ENCODE data around the gene TMEM8B.

The TMEM8B gene

DNA sequence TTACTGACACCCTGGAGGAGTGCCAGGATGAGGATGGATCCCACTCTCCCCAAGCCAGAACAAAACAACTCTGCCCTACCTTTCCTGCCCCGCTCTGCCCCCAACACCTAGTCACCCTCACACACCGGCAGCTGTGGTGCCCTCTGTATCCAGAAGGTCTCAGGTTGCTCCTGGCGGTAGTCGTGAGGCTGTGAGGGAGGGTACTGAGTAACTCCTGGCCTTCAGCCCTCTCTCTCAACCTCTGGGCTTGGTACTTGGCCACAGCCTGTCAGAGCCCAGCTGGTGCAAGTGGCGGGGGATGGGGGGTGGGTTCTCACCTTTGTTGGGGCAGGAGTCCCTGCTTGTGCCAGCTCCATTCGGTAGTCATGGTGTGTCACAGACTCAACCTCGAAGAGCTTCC, 18.9 kb upstream of the TMEM8B start:
- no peak for DNase-seq (ENCODE audit: low read depth in 2 of 2)

DNA sequence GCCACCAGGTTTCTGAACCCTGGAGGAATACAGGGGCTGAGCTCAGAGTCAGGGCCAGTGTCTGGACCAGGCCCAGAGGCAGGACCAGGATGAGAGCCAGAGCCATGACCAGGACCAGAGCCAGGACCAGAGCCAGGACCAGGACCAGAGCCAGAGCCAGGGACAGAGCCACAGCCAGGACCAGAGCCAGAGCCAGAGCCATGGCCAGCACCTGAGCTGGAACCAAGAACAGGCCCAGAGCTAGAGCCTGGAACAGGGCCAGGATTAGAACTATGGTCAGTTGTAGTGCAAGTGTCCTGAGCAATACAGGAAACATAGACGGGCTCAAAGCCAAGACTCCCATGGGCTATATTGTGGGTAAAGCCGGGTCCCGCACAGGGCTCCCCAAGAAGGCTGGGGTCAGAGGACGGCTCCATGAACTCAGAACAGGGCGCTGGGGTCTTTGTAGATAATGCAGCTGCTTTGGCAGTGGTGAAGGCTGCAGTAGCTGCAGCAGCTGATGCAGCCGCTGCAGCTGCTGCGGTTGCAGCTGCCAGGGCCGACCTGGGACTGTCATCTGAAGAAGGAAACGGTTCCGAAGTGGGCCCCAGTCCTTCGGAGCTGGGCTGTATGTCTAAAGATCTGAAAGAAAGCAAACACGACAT, 17.5 kb upstream of the TMEM8B start:
- no peak for DNase-seq (ENCODE audit: low read depth in 2 of 2)

GRCh38 chr9:35812025-35812602, 16.9 kb upstream of the TMEM8B start, which contains the start of gene SPAG8:
SPAG8 (minus strand) TSS chr9:35812262; CDS start chr9:35812147, 115 bp downstream.
- DNase-seq (ENCODE audit: low read depth in 2 of 2), result peak; percentile 90 to 96

DNA sequence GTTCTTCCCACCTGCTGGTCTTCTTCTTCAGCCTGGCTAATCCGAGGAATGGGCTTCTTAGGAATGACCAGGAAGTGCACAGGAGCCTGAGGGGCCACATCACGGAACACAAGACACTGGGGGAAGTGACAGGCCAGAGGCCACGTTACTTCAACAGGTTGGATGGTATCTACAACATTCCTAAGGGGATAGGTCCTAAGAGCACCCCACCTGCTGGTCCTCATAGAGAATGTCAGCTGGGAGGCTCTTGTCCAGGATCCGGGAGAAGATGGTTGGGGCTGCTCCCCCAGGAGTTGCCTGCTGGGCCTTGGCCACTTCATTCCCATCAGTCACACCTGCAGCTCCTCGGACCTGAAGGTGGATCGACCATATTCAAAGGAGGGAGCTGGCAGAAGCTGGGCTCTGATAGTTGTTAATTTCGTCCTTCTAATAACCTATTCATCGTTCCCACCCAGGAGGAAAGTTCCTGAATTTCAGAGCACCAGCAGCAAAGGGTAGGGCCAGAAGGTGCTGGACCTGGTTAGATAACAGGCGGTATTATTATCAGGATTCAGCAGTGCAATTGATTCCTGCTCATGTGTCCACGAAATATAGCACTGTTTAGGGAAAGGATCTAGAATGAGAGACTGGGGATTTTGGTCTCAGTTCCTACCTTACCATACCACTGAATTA, 15.5 kb upstream of the TMEM8B start:
- DNase-seq (ENCODE audit: low read depth in 2 of 2), result no peak

DNA sequence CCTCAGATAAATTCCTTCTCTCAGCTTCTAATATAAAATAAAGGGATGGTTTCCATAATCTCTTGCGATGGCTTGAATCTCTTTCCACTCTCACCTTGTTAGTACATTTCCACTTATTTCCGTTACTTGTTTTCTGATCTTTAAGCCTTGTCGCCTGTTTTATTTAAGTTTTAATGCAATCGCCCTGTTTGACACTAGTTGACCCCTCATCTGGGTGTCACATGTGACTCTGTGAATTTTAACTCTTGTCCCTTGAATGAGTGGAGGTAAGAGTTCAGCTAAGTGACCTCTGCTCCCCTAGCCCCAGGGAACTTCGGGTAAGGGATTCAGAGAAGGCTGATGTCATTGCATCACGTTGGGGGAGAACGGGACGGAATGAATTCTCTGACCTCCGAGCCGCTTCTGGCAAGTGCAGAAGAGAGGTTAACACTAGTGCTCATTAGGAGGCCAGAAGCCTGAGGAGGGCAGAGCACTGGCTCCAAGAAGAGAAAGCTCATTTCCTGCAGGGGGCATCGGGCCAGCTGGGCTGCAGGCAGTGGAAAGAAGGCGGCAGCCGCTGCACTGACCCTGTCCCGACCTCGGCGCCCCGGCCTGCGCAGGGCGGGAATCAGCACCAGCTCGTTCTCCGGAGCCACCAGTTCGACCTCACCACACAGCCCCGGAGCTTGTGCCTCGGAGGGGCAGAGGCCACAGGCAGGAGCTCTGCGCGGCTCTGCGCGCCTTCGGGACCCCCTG, 14.8 kb upstream of the TMEM8B start:
- peak in 1 of 2 donors; percentile 18 for DNase-seq (ENCODE audit: low read depth in 2 of 2)

DNA sequence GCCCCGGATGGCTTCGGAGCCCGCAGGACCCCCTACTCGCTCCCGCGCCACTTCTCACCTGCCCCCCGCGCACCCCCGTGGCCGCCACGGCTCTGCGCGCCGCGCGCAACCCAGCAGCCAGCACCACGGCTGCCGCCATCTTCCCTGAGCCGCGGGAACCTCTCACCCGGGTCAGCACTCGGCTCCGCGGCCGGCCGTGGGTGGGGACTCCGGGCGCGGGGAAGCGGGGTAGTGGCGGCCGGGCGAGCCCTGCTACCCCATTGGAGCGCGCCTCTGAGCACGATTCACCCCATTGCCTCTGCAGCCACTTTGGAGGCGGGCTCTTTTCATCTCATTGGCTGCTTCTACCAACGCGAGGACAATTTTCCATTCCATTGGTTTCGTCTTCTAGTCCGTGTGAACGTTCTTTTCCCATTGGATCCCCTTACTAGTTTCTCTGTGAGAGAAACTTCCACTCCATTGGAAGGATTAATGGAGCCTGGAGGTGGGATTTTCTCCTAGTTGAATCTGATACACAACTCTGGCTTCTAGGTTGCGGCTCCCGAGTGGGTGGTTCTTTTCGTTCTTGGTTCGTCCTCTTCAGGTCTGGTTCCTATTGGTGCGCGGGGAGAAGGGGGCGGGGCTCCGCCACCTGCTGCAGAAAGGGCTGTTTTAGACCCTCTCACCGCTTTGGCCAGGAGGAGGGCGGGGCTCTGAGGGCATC, 14.0 kb upstream of the TMEM8B start, which contains the start of gene HINT2:
TSS of gene HINT2 (minus strand) at position 202 of the 703 bp plus-strand sequence. CDS start at position 139, 63 bp downstream.
- DNase-seq (ENCODE audit: low read depth in 2 of 2), result peak; percentile 96 to 97

- no peak for DNase-seq (ENCODE audit: low read depth in 2 of 2)
Observed at GRCh38 chr9:35816708-35817107, 12.3 kb upstream of the TMEM8B start.

- no peak for DNase-seq (ENCODE audit: low read depth in 2 of 2)
Observed at GRCh38 chr9:35818341-35818740, 10.7 kb upstream of the TMEM8B start.

DNA sequence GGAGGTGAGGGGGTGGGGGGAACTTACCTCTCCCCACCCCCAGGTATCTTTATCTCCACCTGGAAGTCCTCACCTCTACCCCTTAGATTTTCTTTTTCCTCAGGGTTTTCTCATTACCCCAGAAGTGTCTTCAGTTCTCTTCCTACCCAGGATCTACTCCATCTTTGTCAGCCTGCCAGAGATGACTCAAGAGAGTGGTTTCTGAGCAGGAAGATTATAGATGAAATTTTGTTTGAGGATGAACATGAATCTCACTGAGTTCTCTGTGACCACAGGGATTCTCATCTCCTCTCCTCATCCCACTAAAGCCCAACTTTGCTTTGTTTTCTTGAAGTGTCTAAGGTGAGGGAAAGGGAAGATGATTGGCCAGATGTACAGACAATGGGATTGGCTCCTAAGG, 9.0 kb upstream of the TMEM8B start:
- DNase-seq (ENCODE audit: low read depth in 2 of 2), result no peak

- DNase-seq (ENCODE audit: low read depth in 2 of 2), result no peak
Observed at GRCh38 chr9:35822926-35823325, 6.1 kb upstream of the TMEM8B start.

DNA sequence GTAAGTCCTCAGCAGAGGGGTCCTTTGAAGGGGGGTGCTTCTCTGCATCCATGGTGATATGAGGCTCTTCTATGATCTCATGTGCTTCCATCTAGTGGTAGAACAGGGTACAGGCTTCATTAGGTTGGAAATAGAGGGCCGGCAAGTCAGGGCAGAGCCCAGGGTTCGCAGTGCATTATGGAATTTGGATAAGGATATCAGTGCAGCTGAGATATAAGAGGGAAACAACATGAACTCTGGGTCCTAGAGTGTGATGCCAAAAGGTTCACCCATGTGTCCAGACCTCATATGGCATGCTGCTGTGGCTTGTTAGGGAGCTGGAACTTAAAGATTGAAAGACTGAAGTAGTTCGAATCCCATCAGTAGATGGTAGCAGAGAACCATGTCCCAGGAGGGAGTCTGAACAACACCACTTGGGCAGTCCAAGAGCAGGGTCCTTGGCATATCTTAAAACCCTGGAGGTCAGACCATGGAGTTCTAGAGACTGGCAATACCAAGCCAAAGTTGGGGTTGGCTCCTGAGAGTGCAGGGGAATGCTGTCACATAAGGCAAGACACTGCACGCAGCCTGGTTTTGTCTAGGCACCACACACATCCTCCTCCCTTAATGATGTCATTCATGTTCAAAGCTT, 2.8 kb upstream of the TMEM8B start:
- no peak for DNase-seq (ENCODE audit: low read depth in 2 of 2)

GRCh38 chr9:35827486-35827885, 1.5 kb upstream of the TMEM8B start:
- DNase-seq (ENCODE audit: low read depth in 2 of 2), result no peak

DNA sequence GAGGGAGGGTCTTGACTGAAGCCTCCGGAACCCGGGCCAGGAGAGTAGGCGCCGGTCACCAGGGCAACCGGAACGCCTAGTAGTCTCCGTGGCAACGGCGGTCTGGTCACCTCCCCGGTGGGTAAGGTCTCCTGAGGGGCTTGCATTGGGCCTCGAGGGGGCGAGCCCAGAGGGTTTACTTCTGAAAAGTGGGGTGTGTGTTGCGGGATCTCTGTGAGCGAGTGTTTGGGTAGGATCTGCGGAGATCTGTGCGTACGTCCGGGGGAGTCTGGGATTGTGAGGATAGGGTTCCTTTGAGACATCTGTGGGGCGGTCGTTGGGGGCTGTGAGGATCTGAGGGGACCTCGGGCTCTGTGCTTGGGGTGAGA, 328 bp upstream of the TMEM8B start, which contains the start of gene FAM221B:
TSS of gene FAM221B (minus strand) at position 17 of the 368 bp plus-strand sequence. CDS start 2,571 bp downstream, outside the sequence.
- no peak for DNase-seq (ENCODE audit: low read depth in 2 of 2)

GRCh38 chr9:35829764-35830096, 702 bp downstream of the TMEM8B start:
- DNase-seq (ENCODE audit: low read depth in 2 of 2), result no peak

DNA sequence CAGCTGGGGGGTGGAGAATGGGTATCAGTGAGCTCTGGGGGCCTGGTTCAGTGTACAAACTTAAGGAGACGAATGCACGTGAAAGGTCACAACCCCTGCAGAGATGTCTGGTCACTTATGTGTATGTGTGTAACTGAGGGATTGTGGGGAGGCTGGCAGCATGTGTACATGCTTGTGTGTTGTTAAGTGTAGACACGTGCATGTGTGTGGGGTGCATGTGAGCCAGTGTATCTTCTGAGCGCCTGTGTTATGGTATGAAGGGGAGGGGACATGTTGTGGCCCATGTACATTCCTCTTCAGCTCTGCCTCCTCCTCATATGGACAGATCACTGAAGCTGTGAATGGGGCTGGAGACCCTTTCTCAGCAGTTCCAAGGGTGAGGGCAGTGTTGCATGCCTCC, 2.0 kb downstream of the TMEM8B start:
- DNase-seq (ENCODE audit: low read depth in 2 of 2), result no peak

DNA sequence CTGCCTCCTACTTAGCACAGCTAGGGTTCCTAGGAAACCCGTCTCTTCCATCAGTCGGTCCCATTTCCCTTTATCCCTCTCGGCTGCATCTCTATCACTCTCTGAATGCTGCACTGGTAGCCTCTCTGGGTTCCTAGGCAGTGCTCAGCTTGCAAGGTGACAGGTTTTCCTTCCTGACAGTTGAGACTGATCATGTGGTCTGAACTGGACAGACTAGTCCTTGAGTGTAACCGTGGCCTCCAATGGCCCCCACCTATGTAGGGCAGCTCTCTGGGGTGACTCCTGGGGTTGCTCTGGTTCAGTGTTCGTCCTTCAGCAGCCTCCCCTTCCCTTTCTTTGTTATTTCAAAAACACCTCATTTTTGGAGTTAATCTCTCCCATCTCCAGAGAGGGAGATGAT, 3.8 kb downstream of the TMEM8B start:
- no peak for DNase-seq (ENCODE audit: low read depth in 2 of 2)

DNA sequence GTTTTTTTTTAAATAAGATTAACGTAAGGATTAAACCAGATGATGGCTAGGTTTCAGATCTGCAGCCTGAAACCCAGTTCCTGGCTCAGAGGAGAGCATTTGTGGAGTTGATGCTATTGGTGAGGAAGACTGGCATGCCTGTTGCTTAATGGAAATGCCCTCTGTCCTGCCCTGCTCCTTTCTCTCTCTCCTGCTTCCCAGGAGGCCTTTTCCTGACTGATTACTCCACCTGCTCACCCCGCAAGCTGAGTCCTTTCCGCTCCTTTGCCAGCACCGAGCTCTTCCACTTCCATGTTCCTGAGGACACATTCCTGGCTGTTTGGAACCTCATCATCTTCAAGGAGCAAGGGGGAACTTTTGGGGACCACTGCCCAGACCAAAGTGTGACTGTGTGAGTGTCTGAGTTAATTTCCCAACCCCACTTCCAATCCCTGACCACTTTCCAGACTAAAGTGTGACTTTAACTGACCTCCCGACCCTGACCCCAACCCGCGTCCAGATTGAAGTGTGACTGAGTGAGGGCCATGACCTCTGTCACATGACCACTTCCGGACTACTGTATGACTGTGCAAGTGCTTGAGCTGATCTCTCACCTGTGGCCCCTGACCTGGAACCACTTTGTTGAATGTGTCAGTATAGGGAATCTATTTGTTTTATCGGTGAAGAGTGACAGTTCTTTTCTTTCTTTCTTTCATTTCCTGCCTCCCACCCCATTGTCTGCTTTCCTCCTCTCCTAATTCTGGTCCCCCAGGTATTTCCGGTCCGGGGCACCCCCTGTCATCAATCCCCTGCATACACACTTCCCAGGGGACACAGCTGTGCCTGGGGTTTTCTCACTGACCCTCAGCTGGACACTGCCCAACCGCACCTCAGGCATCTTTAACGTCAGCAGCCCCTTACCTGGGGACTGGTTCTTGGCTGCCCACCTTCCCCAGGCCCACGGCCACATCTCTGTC, 5.5 kb downstream of the TMEM8B start:
- no peak for DNase-seq (ENCODE audit: low read depth in 2 of 2)

GRCh38 chr9:35835216-35835632, 6.2 kb downstream of the TMEM8B start:
- no peak for DNase-seq (ENCODE audit: low read depth in 2 of 2)

DNA sequence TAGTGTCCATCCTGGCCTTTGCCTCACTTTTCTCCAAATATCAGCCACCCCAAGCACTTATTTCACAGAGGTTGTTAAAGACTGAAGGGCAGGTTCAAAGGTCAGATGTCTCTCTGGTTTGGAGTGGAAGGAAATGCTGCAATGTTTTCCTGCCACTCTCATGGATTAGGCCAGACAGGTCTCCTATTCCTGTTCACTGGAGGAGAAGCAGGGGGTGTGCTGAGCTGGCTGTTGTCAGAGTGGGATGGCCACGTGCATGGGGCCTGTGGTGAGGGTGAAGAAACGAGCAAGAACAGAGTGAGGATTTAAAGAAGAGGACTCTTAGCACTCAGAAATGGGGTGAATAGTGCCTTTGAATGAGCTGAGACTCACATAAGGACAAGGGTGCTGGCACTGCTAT, 6.7 kb downstream of the TMEM8B start:
- DNase-seq (ENCODE audit: low read depth in 2 of 2), result no peak

- DNase-seq (ENCODE audit: low read depth in 2 of 2), result no peak
Observed at GRCh38 chr9:35836595-35836994, 7.6 kb downstream of the TMEM8B start.
